Loucy (cell line): ENCODE measurements around the gene NAIF1.

Source experiments
- CTCF ChIP-seq: fragments of 200-600 bp; sonication (generic); conservative IDR thresholded peaks from 2 replicates; pipeline ENCODE4 v1.5.1; 2014; ENCODE audit warnings: mild to moderate bottlenecking, antibody characterized with exemption, low read length
- EZH2phosphoT487 ChIP-seq: fragments of 200-600 bp; IDR thresholded peaks from 2 replicates; pipeline ENCODE4 v1.6.1; 2018; ENCODE audit warnings: antibody characterized with exemption, mild to moderate bottlenecking, moderate library complexity, borderline replicate concordance

GRCh38 chr9:128091144-128091543 is 24.0 kb upstream of the NAIF1 start:
- no peak for TF ChIP-seq CTCF
- no peak for TF ChIP-seq EZH2phosphoT487
